AG10803 (cell line): ENCODE measurements around the gene PARP1.
A peak's percentile ranks its signal among the peaks of the same experiment; 100 is the strongest.

Experiments used
- DNase-seq: peaks from one replicate; pipeline ENCODE4 v3.0.0; 2010; ENCODE audit warnings: low read depth
- H3K4me3 ChIP-seq: 2 replicates; pipeline ENCODE4 v1.5.1; 2011; ENCODE audit warnings: mild to moderate bottlenecking, low read length, control low read depth
- TF ChIP-seq, protein P1 (sequence below): conservative IDR thresholded peaks from 2 replicates; pipeline ENCODE4 v1.5.1; 2011; ENCODE audit warnings: mild to moderate bottlenecking, low read length, control low read depth, inconsistent platforms

Gene PARP1

DNA sequence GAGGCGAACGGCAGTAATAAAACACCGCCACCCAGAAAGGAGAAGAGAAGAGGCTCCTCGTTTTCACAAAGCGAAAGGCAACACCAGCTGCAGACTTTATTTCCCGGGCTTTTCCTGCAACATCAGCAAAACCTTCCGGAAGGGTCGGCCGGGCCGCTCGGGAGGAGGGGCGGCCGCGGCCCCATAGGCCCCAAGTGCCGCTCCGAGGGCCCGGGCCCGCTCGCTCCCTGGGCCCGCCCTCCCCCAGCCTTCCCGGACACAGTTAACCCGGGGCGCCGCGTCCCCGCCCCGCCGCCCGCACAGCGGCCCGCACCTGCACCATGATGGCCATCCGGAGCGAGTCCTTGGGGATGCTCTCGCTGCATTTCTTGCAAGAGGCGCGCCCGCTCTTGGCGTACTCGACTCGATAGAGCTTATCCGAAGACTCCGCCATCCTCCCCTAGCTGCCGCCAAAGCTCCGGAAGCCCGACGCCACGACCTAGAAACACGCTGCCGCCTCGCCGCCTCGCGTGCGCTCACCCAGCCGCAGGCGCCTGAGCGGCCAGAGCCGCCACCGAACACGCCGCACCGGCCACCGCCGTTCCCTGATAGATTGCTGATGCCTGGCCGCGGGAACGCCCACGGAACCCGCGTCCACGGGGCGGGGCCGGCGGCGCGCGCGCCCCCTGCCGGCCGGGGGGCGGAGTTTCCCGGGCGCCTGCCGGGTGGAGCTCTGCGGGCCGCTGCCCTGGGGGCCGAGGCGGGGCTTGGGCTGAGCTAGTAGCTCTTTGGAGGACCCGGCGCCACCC is at the start of gene PARP1:
Gene PARP1, minus strand, starts transcription at position 597 of the 788 bp plus-strand sequence. Its CDS starts 164 bp downstream, at position 433.
- peak within 1 kb of the TSS; percentile 76 for H3K4me3 ChIP-seq
- TF ChIP-seq, protein P1, sequence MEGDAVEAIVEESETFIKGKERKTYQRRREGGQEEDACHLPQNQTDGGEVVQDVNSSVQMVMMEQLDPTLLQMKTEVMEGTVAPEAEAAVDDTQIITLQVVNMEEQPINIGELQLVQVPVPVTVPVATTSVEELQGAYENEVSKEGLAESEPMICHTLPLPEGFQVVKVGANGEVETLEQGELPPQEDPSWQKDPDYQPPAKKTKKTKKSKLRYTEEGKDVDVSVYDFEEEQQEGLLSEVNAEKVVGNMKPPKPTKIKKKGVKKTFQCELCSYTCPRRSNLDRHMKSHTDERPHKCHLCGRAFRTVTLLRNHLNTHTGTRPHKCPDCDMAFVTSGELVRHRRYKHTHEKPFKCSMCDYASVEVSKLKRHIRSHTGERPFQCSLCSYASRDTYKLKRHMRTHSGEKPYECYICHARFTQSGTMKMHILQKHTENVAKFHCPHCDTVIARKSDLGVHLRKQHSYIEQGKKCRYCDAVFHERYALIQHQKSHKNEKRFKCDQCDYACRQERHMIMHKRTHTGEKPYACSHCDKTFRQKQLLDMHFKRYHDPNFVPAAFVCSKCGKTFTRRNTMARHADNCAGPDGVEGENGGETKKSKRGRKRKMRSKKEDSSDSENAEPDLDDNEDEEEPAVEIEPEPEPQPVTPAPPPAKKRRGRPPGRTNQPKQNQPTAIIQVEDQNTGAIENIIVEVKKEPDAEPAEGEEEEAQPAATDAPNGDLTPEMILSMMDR, result peak; percentile 22
- DNase-seq, result peak; percentile 80

DNA sequence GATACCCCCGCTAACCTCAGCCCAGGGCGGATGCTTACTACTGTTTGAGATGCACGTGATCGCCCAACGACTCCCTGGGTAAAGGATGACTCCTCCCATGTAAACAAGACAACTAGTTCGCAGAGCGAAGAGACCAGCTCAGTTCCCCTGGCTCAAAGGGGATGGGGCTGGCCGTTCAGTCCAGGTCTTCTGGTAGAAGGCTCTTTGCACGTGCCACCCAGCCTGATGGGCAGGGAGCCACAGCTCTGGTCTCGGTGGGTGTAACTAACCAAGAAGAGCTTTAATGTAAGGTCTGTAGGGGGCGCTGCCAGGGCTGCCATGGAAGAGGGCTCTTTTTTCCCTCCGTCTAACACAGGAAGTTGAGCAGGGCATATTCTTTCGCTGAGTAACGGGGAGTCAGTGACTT is 49.4 kb upstream of the PARP1 start:
- DNase-seq, result no peak
- H3K4me3 ChIP-seq, result no peak overlapping the region
- TF ChIP-seq, protein P1, result no peak

DNA sequence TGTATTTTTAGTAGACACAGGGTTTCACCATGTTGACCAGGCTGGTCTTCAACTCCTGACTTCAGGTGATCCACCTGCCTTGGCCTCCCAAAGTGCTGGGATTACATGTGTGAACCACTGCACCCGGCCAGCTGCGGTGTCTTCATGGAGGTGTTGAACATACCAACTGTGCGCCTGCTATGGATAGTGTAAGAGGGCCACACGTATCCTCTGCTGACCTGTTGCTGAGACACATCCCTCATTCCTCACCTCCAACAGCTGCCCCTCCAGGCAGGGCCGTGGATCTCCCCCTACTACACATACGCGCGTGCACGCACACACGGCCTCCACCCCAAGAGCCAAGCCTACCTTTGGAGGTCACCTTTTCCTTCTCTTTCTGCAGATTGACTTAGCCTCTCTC is 48.0 kb upstream of the PARP1 start:
- H3K4me3 ChIP-seq, result no peak overlapping the region
- TF ChIP-seq, protein P1, result no peak

DNA sequence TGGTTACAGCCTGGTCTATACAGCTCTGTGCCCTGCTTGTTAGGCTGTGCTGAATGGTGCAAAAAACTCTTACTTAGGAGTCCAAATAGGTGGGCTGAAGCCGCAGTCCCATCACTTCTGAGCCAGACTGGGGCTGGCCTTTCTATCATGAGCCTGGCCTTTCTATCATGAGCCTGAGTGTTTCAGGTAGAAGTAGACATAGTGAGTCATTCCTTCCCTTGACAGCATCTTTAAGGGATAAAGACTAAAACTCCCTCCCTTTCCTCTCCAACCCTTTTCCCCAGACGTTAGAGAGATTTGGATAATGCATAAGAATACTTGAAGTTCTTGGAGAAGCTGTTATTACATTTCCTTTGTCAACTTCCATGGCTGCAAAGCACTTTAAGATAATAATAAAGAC is 46.5 kb upstream of the PARP1 start:
- H3K4me3 ChIP-seq, result no peak overlapping the region
- no peak for DNase-seq
- TF ChIP-seq, protein P1, result no peak

More for the DNA sequence above, 48.0 kb upstream of the PARP1 start:
- no peak for DNase-seq

DNA sequence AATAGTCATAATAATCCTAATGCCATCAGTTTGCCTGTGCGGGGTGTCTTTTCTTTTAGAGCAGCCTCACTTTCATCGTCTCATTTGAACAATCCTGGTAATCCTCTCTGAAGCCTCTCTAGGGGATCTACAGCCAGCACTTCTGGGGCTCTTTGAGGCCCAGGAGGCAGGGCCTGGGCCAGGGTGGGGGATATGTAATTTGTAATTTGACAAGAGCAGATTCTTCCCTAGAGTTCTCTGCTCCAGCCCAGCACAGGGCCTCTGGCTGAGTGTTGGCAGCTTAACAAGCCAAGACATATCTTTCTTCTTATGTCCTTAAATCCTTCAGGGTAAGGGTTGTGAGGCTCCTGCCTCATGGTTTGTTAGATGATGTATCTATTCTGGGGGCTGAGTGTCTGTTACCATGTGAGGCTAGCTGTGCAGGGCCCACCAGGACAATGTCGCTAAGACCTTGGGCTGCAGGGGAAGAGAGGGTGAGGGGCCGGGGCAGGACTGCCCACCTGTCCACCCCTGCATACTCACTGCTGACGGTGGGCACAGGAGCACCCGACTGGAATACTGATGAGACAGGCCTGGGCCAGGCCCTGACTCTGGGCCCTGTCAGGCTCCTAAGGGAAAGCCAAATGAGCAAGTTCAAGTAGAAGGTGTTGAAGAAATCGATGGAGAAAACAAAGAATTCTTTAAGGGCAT is 45.3 kb upstream of the PARP1 start:
- H3K4me3 ChIP-seq, result no peak overlapping the region
- no peak for DNase-seq
- TF ChIP-seq, protein P1, result no peak

DNA sequence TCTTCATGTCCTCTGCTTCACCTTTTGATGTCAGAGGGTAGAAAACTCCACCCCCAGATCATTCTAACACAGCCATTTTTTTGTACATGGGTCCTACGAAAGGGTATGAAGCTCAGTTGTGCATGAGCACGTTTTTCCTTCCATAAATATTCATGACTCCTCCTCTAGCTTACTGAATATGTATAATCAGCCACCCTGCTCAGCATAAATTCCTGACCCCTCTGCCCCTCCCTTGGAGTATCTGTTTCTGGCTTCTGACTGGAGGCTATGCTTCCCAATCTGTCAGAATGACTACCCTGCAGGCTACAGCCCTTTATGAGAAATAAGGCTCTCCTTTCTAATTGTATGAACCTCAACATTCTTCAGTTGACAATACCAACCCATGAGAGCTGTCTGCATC is 42.8 kb upstream of the PARP1 start:
- H3K4me3 ChIP-seq, result no peak overlapping the region
- no peak for DNase-seq
- TF ChIP-seq, protein P1, result no peak

DNA sequence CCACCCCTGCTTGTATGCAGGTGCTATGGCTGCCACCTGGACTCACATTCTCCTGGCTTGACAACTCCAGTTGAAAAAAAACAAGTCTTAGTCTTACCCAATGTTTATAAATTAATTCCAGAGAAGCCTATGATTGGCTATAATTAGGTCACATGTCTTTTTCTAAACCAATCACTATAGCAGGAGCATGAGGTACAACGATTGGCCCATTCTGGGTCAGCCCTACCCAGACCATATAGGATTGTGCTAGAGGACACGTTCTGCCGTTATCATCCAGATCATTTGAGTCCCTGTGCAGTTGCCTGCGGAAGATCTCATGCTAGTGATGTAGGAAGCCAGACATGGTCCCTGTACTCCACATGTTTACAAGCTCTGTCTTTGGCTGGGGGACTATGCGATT is 41.9 kb upstream of the PARP1 start:
- TF ChIP-seq, protein P1, result no peak
- no peak overlapping the region for H3K4me3 ChIP-seq
- DNase-seq, result no peak
